ENCODE measurements around the gene RBL1.
A peak's percentile ranks its signal among the peaks of the same experiment; 100 is the strongest.
"Not testable (repeated sequence)": the region's sequence is repeated elsewhere in the genome, so short reads cannot be mapped to it uniquely, and the experiment has no call there.

The RBL1 gene, protein sequence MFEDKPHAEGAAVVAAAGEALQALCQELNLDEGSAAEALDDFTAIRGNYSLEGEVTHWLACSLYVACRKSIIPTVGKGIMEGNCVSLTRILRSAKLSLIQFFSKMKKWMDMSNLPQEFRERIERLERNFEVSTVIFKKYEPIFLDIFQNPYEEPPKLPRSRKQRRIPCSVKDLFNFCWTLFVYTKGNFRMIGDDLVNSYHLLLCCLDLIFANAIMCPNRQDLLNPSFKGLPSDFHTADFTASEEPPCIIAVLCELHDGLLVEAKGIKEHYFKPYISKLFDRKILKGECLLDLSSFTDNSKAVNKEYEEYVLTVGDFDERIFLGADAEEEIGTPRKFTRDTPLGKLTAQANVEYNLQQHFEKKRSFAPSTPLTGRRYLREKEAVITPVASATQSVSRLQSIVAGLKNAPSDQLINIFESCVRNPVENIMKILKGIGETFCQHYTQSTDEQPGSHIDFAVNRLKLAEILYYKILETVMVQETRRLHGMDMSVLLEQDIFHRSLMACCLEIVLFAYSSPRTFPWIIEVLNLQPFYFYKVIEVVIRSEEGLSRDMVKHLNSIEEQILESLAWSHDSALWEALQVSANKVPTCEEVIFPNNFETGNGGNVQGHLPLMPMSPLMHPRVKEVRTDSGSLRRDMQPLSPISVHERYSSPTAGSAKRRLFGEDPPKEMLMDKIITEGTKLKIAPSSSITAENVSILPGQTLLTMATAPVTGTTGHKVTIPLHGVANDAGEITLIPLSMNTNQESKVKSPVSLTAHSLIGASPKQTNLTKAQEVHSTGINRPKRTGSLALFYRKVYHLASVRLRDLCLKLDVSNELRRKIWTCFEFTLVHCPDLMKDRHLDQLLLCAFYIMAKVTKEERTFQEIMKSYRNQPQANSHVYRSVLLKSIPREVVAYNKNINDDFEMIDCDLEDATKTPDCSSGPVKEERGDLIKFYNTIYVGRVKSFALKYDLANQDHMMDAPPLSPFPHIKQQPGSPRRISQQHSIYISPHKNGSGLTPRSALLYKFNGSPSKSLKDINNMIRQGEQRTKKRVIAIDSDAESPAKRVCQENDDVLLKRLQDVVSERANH

DNA sequence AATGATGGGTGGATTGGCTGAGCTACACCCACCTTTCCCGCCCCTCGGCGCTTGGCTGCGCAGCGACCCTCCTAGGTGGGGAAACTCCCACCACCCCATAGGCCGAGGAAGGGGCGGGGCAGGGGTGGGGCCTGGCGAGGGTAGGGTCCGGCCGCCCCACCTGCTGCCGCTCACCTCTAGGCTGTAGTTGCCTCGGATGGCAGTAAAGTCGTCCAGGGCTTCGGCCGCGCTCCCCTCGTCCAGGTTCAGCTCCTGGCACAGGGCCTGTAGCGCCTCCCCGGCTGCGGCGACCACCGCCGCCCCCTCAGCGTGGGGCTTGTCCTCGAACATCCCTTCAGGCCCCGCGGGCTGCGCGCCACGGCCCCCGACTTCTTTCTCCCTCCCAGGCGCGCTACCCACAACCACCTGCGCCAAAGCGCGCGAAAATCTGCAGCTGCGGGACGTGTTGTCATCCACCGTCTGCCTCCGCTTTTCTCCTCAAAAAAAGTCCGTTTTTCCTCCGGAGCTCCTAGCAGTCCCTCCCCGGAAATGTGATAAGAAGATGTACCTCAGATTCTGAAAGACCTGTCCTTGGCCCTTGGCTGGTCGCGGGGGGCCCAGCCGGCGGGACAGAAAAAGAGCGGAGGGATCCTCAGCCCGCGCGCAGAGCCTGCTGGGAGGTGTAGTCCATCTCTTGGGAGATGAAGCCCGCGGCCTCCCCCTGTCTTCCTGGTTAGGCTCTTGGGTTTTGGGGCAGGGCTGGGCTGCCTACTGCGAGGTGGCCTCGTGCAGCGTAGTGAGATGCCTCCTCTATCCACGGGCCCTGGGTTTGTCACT is at the start of gene RBL1:
RBL1 (minus strand) TSS at position 399 of the 816 bp plus-strand sequence; CDS start at position 330, 69 bp downstream.
- DNase-seq (ENCODE audit: low spot score): peak; percentile 75

DNA sequence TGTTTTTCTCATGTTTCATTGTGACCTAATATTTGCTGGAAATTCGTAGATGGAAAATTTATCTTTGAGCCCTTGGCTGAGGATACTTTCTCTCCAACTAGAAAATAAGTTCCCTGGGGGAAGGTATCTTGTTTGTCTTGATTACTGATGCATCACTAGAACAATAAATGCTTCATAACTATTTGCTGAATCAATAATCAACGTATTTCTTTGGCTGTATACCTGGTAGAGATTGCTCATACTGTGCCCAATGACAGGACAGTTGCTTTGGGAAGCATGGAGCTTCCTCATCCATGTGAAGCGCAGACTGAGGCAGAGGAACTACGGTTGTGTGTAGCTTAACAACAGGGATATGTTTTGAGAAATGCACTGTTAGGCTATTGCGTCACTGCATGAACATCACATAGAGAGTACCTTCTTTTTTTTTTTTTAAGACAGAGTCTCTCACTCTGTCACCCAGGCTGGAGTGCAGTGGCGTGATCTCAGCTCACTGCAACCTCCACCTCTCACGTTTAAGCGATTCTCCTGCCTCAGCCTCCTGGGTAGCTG is 49.1 kb upstream of the RBL1 start:
- no peak for DNase-seq (ENCODE audit: low spot score)

DNA sequence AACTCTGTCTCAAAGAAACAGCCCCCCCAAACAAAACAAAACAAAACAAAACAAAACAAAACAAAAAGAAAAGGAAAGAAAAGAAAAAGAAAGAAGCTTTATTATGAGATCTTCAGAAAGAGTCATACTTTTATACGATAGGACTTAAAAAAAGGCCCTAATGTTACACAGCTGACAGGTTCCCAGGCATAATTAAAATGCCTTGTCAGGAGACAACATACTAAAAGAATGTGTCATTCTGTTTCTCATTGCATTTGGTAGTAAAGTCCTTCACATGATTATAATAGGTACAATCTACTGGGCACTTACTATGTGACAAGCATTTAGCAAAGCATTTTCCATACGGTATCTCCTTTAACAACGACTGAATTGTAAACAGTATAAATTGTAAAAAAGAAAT is 46.9 kb upstream of the RBL1 start:
- DNase-seq (ENCODE audit: low spot score): no peak

DNA sequence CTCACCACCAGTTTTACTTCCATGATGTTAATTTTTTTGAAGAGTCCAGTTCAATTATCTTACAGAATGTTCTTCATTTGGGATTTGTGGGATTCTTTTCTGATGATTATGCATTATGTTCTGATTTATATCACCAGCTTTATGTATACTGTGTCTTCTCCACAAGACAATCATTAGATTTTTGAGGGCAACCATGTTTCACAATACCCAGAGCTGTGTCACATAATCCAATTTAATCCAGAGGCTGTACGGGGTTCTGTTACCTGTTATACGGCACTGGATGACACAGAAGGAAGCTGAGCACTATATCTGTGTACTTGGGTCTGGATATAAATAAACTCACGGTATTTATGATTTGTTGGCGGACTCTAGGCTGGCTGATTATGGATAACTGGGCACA is 41.8 kb upstream of the RBL1 start:
- DNase-seq (ENCODE audit: low spot score): no peak

DNA sequence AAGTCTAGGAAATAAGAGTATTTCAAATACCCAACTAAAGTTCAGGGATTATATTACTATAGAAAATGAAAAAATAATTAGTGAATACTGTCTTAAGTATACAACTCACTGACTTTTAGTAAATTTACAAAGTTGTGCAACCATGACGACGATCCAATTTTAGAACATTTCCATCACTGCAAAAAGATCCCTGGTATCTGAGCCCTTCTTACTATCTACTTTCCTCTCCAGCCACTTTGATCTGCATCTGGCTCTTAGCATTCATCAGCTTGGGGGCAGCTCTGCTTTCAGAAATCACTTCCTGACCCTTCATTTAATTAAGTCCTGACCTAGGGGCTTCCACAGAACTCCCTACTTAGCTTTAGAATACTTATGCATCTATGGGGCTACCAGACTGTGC is 38.2 kb upstream of the RBL1 start:
- no peak for DNase-seq (ENCODE audit: low spot score)

DNA sequence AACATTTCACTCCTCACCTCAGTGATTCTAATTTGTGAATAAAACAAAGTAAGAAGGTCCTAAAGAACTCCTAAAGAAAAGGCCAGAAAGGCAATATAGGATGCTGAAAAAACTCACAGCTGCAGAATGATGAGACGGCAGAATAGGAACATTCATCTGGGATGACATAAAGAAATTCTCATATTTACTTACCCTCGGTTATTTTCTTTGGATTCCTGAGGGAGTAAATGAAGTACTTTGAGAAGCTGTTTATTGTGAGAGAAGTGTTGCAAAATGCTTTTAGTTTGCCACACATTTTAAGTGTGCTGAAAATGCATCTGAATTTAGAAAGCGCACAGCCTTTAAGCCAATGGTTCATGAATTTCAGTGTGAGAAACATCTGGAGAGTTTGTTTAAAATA is 35.7 kb upstream of the RBL1 start:
- DNase-seq (ENCODE audit: low spot score): no peak

DNA sequence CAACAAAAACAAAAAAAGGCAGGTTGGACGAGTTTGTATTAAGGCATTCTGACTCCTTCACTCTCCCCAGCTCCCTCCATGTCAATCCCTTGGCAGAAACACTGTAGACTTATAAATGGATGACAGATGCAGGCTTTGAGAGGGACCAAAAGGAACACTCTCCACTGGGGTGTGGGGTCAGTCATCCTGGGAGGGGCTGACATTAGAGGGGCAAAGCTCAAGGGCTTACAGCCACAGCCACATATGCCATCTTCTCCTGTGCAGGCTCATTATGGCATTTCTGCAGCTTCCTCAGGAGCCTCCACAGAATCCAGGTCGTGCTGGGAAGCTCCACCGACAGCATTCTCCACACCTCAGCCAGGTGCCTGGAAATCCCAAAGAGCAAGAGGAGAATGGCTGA is 33.0 kb upstream of the RBL1 start:
- no peak for DNase-seq (ENCODE audit: low spot score)

DNA sequence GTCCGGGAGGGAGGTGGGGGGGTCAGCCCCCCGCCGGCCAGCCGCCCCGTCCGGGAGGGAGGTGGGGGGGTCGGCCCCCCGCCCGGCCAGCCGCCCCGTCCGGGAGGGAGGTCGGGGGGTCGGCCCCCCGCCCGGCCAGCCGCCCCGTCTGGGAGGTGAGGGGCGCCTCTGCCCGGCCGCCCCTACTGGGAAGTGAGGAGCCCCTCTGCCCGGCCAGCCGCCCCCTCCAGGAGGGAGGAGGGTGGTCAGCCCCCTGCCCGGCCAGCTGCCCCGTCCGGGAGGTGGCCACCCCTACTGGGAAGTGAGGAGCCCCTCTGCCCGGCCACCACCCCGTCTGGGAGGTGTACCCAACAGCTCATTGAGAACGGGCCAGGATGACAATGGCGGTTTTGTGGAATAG is 30.5 kb upstream of the RBL1 start:
- not testable (repeated sequence) for DNase-seq (ENCODE audit: low spot score)

DNA sequence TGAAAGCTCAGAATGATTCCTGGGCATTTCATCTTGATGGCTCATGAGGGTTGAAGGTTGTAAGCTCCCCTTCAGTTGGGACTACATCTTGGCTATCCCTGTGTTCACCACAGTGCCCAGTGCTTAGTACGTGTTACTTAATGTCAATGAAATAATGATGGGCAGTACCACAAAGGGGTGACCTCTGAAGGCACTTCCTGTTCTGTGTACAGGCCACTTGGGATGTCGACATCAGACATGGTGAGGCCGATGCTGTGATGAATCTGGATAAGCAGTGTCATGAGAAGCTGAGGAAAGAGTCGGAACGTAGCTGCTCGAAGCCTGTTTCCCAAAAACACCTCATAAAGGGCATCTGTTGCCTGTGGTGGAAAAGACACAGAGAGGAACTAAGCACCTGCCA is 27.6 kb upstream of the RBL1 start:
- DNase-seq (ENCODE audit: low spot score): no peak

DNA sequence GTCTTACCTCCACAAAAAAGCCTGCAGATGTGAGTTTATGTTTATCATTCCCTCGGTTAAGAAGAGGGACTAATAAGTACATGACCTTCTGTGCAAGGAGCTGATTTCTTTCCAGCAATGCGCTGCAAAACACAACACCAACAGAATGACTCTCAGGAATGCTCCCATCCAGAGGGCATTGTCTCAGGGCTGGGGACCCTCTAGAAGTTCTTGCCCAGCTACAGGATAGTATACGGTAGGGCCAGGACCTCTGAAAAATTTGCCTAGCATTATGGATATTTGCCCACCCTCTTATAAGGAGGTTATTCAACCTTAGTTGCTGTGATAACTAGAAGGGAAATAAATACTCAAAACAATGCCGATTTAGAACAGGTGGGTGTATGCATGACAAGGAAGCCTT is 24.7 kb upstream of the RBL1 start:
- no peak for DNase-seq (ENCODE audit: low spot score)

DNA sequence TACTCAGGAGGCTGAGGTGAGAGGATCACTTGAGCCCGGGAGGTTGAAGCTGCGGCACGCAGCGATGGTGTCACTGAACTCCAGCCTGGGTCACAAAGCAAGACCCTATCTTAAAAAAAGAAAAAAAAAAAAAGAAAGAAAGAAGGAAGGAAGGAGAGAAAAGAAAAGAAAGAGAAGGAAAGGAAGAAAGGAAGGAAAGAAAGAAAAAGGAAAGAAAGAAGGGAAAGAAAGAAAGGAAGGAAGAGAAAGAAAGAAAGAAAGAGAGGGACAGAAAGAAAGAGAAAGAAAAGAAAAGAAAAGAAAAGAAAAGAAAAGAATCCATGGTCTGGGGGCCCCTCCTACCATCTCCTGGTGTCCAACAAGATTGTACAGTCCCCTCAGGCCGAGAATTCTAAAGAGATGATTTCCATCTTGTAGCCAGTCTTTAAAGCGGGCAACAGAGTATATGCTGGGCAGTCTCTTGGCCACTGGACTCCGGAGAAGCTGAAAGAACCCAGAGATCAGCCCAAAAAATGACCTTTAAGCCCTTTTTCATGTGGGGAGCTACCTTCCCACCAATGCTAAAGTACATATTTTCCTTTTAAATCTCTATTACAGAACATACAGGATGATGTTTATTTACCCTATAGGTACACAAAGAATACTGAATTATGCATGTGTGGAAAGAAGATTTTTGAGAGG is 23.7 kb upstream of the RBL1 start:
- DNase-seq (ENCODE audit: low spot score): no peak

DNA sequence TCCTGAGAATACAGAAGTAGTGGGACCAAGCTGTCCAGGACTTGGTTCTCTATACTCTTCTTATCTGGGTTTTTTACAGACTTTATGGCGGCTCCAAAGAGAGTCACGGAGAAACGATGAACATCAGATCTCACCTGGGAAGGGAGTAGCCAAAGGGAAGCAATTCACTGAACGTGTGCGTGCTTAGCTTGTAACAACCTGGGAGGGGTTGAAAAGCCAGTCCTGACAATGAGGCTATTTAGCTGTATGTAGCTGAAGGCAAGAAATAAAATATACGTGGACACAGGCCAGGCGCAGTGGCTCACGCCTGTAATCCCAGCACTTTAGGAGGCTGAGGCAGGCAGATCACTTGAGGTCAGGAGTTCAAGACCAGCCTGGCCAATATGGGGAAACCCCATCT is 18.2 kb upstream of the RBL1 start:
- DNase-seq (ENCODE audit: low spot score): no peak

DNA sequence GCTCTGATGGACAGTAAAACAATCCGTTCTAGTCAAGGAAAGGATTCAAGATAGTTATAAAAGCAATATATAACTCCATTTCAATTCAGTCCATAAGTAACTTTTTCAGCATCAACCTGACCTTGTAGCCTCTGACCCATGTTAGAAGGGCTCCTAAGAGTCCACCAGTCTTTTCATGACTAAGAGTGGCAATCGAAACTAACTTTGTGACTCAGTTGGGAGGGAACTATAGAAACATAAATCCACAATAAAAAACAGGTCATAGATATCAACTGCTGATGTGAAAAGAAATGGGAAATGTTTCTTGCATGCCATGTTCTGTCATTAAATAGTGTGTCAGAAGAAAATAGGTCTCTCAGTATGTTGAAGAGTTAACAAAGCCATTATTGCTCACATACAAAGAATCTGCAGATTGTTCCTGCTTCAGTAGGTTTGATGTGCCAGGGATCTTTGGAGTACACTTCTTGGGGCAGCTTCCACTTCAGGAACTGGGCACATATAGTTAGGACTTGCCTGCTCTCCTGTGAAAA is 16.2 kb upstream of the RBL1 start:
- DNase-seq (ENCODE audit: low spot score): no peak

DNA sequence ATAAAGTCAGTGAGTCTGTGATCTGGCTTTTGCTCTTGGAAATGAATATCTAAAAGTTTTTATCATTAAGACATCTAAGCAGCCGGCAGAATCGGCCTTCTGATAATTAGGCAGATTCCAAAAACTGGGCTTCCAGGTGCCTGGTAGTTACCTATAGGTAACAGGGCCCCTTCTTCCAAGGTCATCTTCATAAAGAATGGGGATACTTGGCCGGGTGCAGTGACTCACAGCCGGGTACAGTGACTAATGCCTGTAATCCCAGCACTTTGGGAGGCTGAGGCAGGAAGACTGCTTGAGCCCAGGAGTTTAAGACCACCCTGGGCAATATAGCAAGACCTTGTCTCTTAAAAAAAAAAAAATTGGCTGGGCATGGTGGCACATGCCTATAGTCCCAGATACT is 12.9 kb upstream of the RBL1 start:
- no peak for DNase-seq (ENCODE audit: low spot score)

DNA sequence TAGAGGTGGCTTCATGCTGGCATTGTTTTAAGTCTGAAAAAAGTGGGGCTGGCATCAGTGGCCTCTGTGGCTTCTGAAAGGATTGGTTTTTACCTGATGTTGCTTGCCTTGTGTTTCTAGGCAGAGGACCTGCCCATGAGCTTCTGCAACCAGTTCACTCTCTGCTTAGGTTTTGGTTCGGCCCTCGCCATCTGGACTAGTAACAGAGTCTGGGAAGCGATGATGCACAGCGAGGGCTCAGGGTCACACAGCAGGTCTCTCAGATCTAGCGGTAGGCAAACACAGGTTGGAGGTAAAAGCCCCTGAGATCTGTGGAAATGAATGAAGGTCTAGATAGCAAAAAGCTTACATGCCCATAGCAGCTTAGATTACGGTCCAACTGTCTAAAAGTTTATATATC is 6.8 kb upstream of the RBL1 start:
- DNase-seq (ENCODE audit: low spot score): no peak

DNA sequence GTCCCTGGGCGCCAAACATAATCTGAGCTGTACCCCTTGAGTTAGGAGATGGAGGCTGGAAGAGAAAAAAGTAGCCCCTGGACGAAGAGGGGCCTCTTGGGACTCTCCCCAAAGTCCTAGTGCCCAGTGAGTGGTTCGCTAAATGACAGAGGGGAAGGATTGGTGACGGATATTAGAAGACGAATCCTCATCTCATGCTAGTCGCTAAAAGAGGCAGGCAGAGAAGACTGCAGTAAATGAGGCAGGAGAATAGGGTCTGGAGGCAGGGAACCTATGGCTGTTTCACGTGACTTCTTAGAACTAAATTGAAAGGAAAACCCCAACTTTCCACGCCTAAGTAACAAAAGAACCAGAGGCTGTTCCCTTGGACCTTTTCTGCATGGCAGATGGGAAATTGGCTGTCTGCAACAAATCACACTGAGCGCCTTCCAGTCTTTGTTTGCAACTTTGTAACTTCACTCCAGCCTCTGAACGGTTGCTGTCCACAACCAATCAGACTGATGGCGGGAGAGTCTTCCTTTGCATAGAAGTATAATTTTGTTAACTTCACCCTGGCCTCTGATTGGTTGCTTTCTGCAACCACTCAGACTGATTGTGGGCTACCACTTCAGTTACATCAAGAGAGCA is 731 bp upstream of the RBL1 start:
- DNase-seq (ENCODE audit: low spot score): peak; percentile 9

DNA sequence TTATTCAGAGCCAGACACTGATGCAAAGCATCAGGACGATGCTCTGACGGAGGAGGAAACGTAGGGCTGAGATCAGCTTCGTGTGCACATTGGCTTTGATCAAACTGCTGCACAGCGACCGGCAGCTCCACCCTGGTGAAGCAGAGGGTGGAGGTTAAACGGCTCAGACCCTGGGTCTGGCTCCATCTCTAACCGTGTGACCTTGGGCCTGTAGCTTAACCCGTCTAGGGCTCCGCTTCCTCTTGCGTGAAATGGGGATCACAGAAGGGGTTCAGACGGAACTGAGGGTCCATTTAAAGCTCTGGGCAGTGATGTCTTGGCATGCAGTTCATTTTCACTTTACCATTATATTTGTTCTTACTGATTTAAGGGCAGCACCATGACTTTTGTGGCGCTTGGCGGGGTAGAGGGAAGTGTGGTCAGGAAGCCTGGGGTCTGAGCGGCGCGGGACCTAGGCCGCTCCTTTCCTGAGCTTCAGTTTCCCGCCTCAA is 644 bp downstream of the RBL1 start:
- peak; percentile 3 for DNase-seq (ENCODE audit: low spot score)

DNA sequence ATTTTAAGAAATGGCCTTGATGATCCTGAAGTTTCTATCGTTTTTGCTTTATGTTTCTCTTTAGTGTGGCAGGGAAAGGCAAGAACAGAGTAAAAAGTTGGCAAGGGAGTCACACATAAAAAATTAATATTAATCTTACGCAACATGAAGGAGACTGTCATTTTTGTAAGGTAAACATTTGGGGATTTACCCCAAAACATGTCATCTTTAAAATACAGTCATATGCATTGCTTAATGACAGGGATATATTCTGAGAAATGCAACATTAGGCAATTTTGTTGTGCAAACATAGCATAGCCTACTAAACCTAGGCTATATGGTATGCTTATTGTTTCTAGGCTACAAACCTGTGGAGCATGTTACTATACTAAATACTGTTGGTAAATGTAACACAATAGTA is 5.4 kb downstream of the RBL1 start:
- DNase-seq (ENCODE audit: low spot score): no peak

DNA sequence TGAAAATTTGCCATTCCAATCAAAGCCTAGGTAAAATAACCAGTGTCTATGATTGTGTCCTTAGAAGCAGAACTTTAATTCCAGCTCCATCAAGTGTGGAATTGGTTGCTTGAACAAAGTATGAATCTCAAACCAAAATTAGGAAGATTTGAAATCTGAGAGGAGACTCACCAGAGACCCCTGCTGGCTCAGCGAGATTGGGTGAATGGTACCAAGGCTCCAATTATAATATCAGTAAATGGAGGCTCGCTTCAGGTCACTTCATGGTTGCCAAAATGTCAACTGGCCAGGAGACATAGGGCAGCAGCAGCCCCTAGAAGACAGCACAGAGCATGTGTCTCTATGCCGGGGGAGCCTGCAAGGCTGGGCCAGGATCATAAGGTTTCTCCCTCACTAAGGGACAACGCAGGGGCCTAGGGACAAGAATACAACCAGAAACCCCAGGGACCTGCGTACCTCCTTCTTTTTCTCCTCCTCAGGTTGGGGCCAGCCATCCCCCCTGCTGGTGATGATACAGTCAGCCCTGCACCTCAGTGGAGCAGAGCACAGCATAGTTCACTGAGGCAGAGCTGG is 14.0 kb downstream of the RBL1 start:
- DNase-seq (ENCODE audit: low spot score): no peak

DNA sequence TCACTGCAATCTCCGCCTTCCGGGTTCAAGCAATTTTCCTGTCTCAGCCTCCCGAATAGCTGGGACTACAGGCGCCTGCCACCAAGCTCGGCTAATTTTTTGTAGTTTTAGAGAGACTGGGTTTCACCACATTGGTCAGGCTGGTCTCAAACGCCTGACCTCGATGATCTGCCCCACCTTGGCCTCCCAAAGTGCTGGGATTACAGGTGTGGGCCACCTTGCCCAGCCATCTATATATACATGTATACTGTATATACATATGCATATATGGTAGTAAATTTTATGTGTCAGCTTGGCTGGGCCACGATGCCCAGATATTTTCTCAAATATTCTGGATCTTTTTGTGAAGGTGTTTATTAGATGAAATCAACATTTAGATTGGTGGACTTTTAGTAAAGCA is 18.8 kb downstream of the RBL1 start:
- DNase-seq (ENCODE audit: low spot score): no peak
